HEK293T (cell line): ENCODE measurements around the gene CERS4.

ENCODE experiments used
- CTCF ChIA-PET: fragments of 350-600 bp; formaldehyde crosslinking; extraction: SDS; loops from one replicate; lab custom pipeline; 2021; ENCODE audit warnings: antibody characterized with exemption, inconsistent platforms; lab: Yijun Ruan, JAX
- POLR2A ChIA-PET: fragments of 350-600 bp; formaldehyde crosslinking; extraction: SDS; loops from one replicate; lab custom pipeline; 2020; ENCODE audit warnings: antibody characterized with exemption, inconsistent platforms; lab: Yijun Ruan, JAX
- DNase-seq: peaks from one replicate; pipeline ENCODE4 v3.0.0; 2012; ENCODE audit warnings: mixed read lengths; ENCODE audit errors: extremely low spot score
- ARNT ChIP-seq: fragments of 450-650 bp; IDR thresholded peaks from 2 replicates; pipeline ENCODE4 v1.6.1; 2017; ENCODE audit warnings: mild to moderate bottlenecking
- BHLHE40 ChIP-seq: fragments of 450-650 bp; IDR thresholded peaks from 2 replicates; pipeline ENCODE4 v1.6.1; 2016; ENCODE audit warnings: mild to moderate bottlenecking, moderate library complexity, borderline replicate concordance
- CTBP1 ChIP-seq: fragments of 450-650 bp; IDR thresholded peaks from 2 replicates; pipeline ENCODE4 v1.6.1; 2016; ENCODE audit warnings: borderline replicate concordance
- ELF4 ChIP-seq: fragments of 450-650 bp; IDR thresholded peaks from 2 replicates; pipeline ENCODE4 v1.6.1; 2017; ENCODE audit warnings: antibody characterized with exemption
- FOXA1 ChIP-seq: fragments of 450-650 bp; IDR thresholded peaks from 2 replicates; pipeline ENCODE4 v1.6.1; 2016; ENCODE audit warnings: mild to moderate bottlenecking
- FOXK2 ChIP-seq: fragments of 450-650 bp; IDR thresholded peaks from 2 replicates; pipeline ENCODE4 v1.6.1; 2016; ENCODE audit warnings: mild to moderate bottlenecking
- FOXM1 ChIP-seq: fragments of 450-650 bp; IDR thresholded peaks from 2 replicates; pipeline ENCODE4 v1.6.1; 2017; ENCODE audit warnings: mild to moderate bottlenecking, borderline replicate concordance
- HDGF ChIP-seq: fragments of 450-650 bp; IDR thresholded peaks from 2 replicates; pipeline ENCODE4 v1.6.1; 2017; ENCODE audit warnings: antibody characterized with exemption, borderline replicate concordance
- L3MBTL2 ChIP-seq: fragments of 450-650 bp; conservative IDR thresholded peaks from 2 replicates; pipeline ENCODE4 v1.6.1; 2016; ENCODE audit warnings: mild to moderate bottlenecking
- LEF1 ChIP-seq: fragments of 450-650 bp; IDR thresholded peaks from 2 replicates; pipeline ENCODE4 v1.6.1; 2017; ENCODE audit warnings: mild to moderate bottlenecking, borderline replicate concordance
- NFRKB ChIP-seq: fragments of 450-650 bp; IDR thresholded peaks from 2 replicates; pipeline ENCODE4 v1.6.1; 2016; ENCODE audit warnings: mild to moderate bottlenecking, moderate library complexity
- PKNOX1 ChIP-seq: fragments of 450-650 bp; IDR thresholded peaks from 2 replicates; pipeline ENCODE4 v1.6.1; 2016
- SP1 ChIP-seq: fragments of 450-650 bp; IDR thresholded peaks from 2 replicates; pipeline ENCODE4 v1.6.1; 2017
- SUZ12 ChIP-seq: fragments of 450-650 bp; IDR thresholded peaks from 2 replicates; pipeline ENCODE4 v1.6.1; 2016; ENCODE audit warnings: mild to moderate bottlenecking
- TARDBP ChIP-seq: fragments of 450-650 bp; IDR thresholded peaks from 2 replicates; pipeline ENCODE4 v1.6.1; 2016
- ZNF384 ChIP-seq: fragments of 450-650 bp; IDR thresholded peaks from 2 replicates; pipeline ENCODE4 v1.6.1; 2016

CERS4 gene

GRCh38 chr19:8208922-8209461 is at the start of gene CERS4:
CERS4 (plus strand) TSS chr19:8209370; CDS start chr19:8251077, 41,707 bp downstream.
- ChIA-PET POLR2A (interaction anchor here (0.7 kb wide), 1 partner anchor 34 kb away, joined by 3 read pairs; no protein-coding TSS in a partner anchor), CTCF (no interaction called here)
- DNase-seq: peak; percentile 80
- TF ChIP-seq FOXA1 (no peak), BHLHE40 (no peak), NFRKB (no peak), ELF4 (no peak), ARNT (no peak), LEF1 (no peak), L3MBTL2 (no peak), PKNOX1 (no peak), FOXM1 (no peak), TARDBP (no peak), ZNF384 (no peak), CTBP1 (no peak), HDGF (no peak), SP1 (no peak), FOXK2 (no peak), SUZ12 (no peak)

GRCh38 chr19:8161135-8161646 is 48.0 kb upstream of the CERS4 start:
- CTCF ChIA-PET: no interaction called here
- TF ChIP-seq SP1: no peak
- TF ChIP-seq SUZ12: no peak
- TF ChIP-seq PKNOX1: peak; percentile 82
- TF ChIP-seq ARNT: no peak
- TF ChIP-seq NFRKB: no peak
- TF ChIP-seq L3MBTL2: no peak
- no peak for TF ChIP-seq HDGF
- TF ChIP-seq ELF4: no peak
- DNase-seq: peak; percentile 31
- POLR2A ChIA-PET: no interaction called here

- POLR2A ChIA-PET: no interaction called here
- no peak for DNase-seq
- CTCF ChIA-PET: no interaction called here
- TF ChIP-seq NFRKB: no peak
- no peak for TF ChIP-seq ARNT
- TF ChIP-seq CTBP1: no peak
- TF ChIP-seq FOXA1: no peak
- no peak for TF ChIP-seq ELF4
- no peak for TF ChIP-seq LEF1
- TF ChIP-seq FOXK2: no peak
Observed at GRCh38 chr19:8163759-8164158, 45.4 kb upstream of the CERS4 start.

- CTCF ChIA-PET: no interaction called here
- no peak for DNase-seq
- POLR2A ChIA-PET: no interaction called here
- TF ChIP-seq LEF1: no peak
- TF ChIP-seq HDGF: no peak
- no peak for TF ChIP-seq CTBP1
- no peak for TF ChIP-seq FOXM1
- no peak for TF ChIP-seq L3MBTL2
- TF ChIP-seq FOXK2: no peak
- TF ChIP-seq TARDBP: no peak
- no peak for TF ChIP-seq NFRKB
- no peak for TF ChIP-seq FOXA1
- TF ChIP-seq PKNOX1: no peak
- no peak for TF ChIP-seq ELF4
- TF ChIP-seq BHLHE40: no peak
- TF ChIP-seq SP1: no peak
Observed at GRCh38 chr19:8167985-8168384, 41.2 kb upstream of the CERS4 start.

- ChIA-PET CTCF (no interaction called here), POLR2A (no interaction called here)
- TF ChIP-seq CTBP1 (no peak), FOXA1 (no peak), LEF1 (no peak), HDGF (no peak), NFRKB (no peak), SUZ12 (no peak), ARNT (no peak), ZNF384 (no peak), SP1 (no peak), FOXM1 (no peak), BHLHE40 (no peak), FOXK2 (no peak), ELF4 (no peak), L3MBTL2 (no peak)
- no peak for DNase-seq
Observed at GRCh38 chr19:8168537-8168936, 40.6 kb upstream of the CERS4 start.

- DNase-seq: no peak
- CTCF ChIA-PET: no interaction called here
- POLR2A ChIA-PET: interaction anchor here (1.1 kb wide), 1 partner anchor 35 kb away, joined by 3 read pairs; the partner anchor contains the start of gene CERS4
- no peak for TF ChIP-seq NFRKB
- no peak for TF ChIP-seq SUZ12
- no peak for TF ChIP-seq HDGF
- TF ChIP-seq FOXA1: no peak
- no peak for TF ChIP-seq FOXM1
- no peak for TF ChIP-seq ARNT
- TF ChIP-seq L3MBTL2: no peak
- TF ChIP-seq TARDBP: no peak
- no peak for TF ChIP-seq BHLHE40
- no peak for TF ChIP-seq ELF4
- no peak for TF ChIP-seq LEF1
- no peak for TF ChIP-seq SP1
- no peak for TF ChIP-seq ZNF384
- no peak for TF ChIP-seq PKNOX1
- no peak for TF ChIP-seq CTBP1
Observed at GRCh38 chr19:8174706-8175105, 34.5 kb upstream of the CERS4 start.
